HepG2 (cell line): ENCODE data around the gene NSMCE1. TPM values are rescaled to one million over a fixed set of nuclear protein-coding genes. Genes with fewer than 3 reads are reported as not detected.

Experiments used
- ASH2L ChIP-seq: fragments of 300-600, 200-600 bp; sonication (generic); IDR thresholded peaks from 2 replicates; pipeline ENCODE4 v1.7.0; 2017; ENCODE audit warnings: low read depth, mild to moderate bottlenecking, moderate library complexity, mixed read lengths, low read length; ENCODE audit not compliant: insufficient read length
- ETV6 ChIP-seq: sonication (generic); formaldehyde crosslinking; conservative IDR thresholded peaks from 2 replicates; pipeline ENCODE4 v1.4.0; 2020; ENCODE audit warnings: missing genetic modification reagents
- MIXL1 ChIP-seq: IDR thresholded peaks from 2 replicates; pipeline ENCODE4 v1.6.1; 2016
- NBN ChIP-seq: fragments of 450-650 bp; conservative IDR thresholded peaks from 2 replicates; pipeline ENCODE4 v1.6.1; 2017
- RBM39 ChIP-seq: fragments of 200-400 bp; formaldehyde crosslinking; IDR thresholded peaks from one replicate; pipeline ENCODE4 v1.6.1; 2018; ENCODE audit warnings: antibody characterized with exemption, mild to moderate bottlenecking, low read depth, low read length; ENCODE audit not compliant: poor library complexity, severe bottlenecking
- RFX5 ChIP-seq: IDR thresholded peaks from 2 replicates; pipeline ENCODE4 v1.6.1; 2011; ENCODE audit warnings: low read depth, low read length, improper control_type of control experiment
- SCMH1 ChIP-seq: sonication (generic); formaldehyde crosslinking; IDR thresholded peaks from 2 replicates; pipeline ENCODE4 v1.9.0; 2021; ENCODE audit warnings: missing genetic modification reagents, mild to moderate bottlenecking, borderline replicate concordance
- SP1 ChIP-seq, 2 experiments: fragments of 450-650 bp in 1 of 2; sonication (generic) in 1 of 2; formaldehyde crosslinking in 1 of 2; IDR thresholded peaks; 2 replicates each; pipeline versions ENCODE4 v1.4.0 to v1.6.1; 2016 to 2020; ENCODE audit warnings: missing genetic modification reagents in 1 of 2
- SP5 ChIP-seq: IDR thresholded peaks from 2 replicates; pipeline ENCODE4 v1.6.1; 2016; ENCODE audit warnings: low read depth, borderline replicate concordance
- SSRP1 ChIP-seq: IDR thresholded peaks from 2 replicates; pipeline ENCODE4 v1.6.1; 2016; ENCODE audit warnings: control low read depth
- STAG1 ChIP-seq: sonication (generic); formaldehyde crosslinking; IDR thresholded peaks from 2 replicates; pipeline ENCODE4 v1.4.0; 2020; ENCODE audit warnings: missing genetic modification reagents
- TBX2 ChIP-seq: sonication (generic); formaldehyde crosslinking; IDR thresholded peaks from 2 replicates; pipeline ENCODE4 v1.5.0; 2020; ENCODE audit warnings: missing genetic modification reagents, mild to moderate bottlenecking, borderline replicate concordance
- TCF7L2 ChIP-seq: IDR thresholded peaks from 2 replicates; pipeline ENCODE4 v1.6.1; 2011; ENCODE audit warnings: mild to moderate bottlenecking, low read depth, low read length, moderate library complexity
- ZC3H13 ChIP-seq: sonication (generic); formaldehyde crosslinking; IDR thresholded peaks from 2 replicates; pipeline ENCODE4 v1.8.1; 2023; ENCODE audit warnings: mild to moderate bottlenecking, missing genetic modification reagents, moderate library complexity
- ZFP36L2 ChIP-seq: sonication (generic); formaldehyde crosslinking; IDR thresholded peaks from 2 replicates; pipeline ENCODE4 v1.4.0; 2020; ENCODE audit warnings: missing genetic modification reagents
- ZMYM3 ChIP-seq: sonication (generic); formaldehyde crosslinking; IDR thresholded peaks from 2 replicates; pipeline ENCODE4 v1.5.1; 2020; ENCODE audit warnings: mild to moderate bottlenecking, missing genetic modification reagents
- ZNF292 ChIP-seq: sonication (generic); formaldehyde crosslinking; IDR thresholded peaks from 2 replicates; pipeline ENCODE4 v1.8.1; 2022; ENCODE audit warnings: mild to moderate bottlenecking, low read depth, missing genetic modification reagents, borderline replicate concordance
- ZNF296 ChIP-seq: sonication (generic); formaldehyde crosslinking; conservative IDR thresholded peaks from 2 replicates; pipeline ENCODE4 v1.5.0; 2020; ENCODE audit warnings: mild to moderate bottlenecking, missing genetic modification reagents
- ZNF382 ChIP-seq: sonication (generic); formaldehyde crosslinking; IDR thresholded peaks from 2 replicates; pipeline ENCODE4 v1.5.0; 2020; ENCODE audit warnings: missing genetic modification reagents, mild to moderate bottlenecking, borderline replicate concordance
- ZNF749 ChIP-seq: sonication (generic); formaldehyde crosslinking; IDR thresholded peaks from 2 replicates; pipeline ENCODE4 v1.8.0; 2022; ENCODE audit warnings: mild to moderate bottlenecking, missing genetic modification reagents, moderate library complexity, borderline replicate concordance
- ZNF75D ChIP-seq: sonication (generic); formaldehyde crosslinking; IDR thresholded peaks from 2 replicates; pipeline ENCODE4 v1.8.1; 2023; ENCODE audit warnings: missing genetic modification reagents, mild to moderate bottlenecking, borderline replicate concordance
- polyA plus RNA-seq, 8 experiments: library from polyadenylated mRNA; depleted of rRNA in 3 of 8; stranded (reverse) in 7 of 8; unstranded in 1 of 8; fragments of >200 nt; fragmentation: Illumina TruSeq in 4 of 8; extraction: Trizol in 4 of 8; gene quantifications; 2 replicates each; pipeline versions ENCODE4 v1.2.1 to v1.2.3, GENCODE V29; 2011 to 2016; ENCODE audit warnings: low read depth in 4 of 8, missing spikeins in 1 of 8, mixed read lengths in 1 of 8; ENCODE audit not compliant: insufficient read depth in 1 of 8
- total RNA-seq, 5 experiments: library from RNA; depleted of rRNA; stranded (reverse); fragments of >200 nt; fragmentation: Illumina TruSeq; extraction: Trizol; gene quantifications; 2 replicates each; pipeline ENCODE4 v1.2.3, GENCODE V29; 2016; ENCODE audit warnings: low read depth in 1 of 5
- TF ChIP-seq, protein P1 (sequence below): sonication (generic); formaldehyde crosslinking; IDR thresholded peaks from 2 replicates; pipeline ENCODE4 v1.4.0; 2020; ENCODE audit warnings: missing genetic modification reagents
- TF ChIP-seq, protein P2 (sequence below): fragments of 450-650 bp; IDR thresholded peaks from 2 replicates; pipeline ENCODE4 v1.6.1; 2017
- TF ChIP-seq, protein P3 (sequence below): sonication (generic); formaldehyde crosslinking; conservative IDR thresholded peaks from 2 replicates; pipeline ENCODE4 v1.5.0; 2020; ENCODE audit warnings: missing genetic modification reagents

NSMCE1 gene
- total and polyA plus RNA-seq, 2 of the 13 experiments (the other 11 are each of a cell fraction or from before 2014, with no cell fraction given): 42.7 to 52.9 TPM

DNA sequence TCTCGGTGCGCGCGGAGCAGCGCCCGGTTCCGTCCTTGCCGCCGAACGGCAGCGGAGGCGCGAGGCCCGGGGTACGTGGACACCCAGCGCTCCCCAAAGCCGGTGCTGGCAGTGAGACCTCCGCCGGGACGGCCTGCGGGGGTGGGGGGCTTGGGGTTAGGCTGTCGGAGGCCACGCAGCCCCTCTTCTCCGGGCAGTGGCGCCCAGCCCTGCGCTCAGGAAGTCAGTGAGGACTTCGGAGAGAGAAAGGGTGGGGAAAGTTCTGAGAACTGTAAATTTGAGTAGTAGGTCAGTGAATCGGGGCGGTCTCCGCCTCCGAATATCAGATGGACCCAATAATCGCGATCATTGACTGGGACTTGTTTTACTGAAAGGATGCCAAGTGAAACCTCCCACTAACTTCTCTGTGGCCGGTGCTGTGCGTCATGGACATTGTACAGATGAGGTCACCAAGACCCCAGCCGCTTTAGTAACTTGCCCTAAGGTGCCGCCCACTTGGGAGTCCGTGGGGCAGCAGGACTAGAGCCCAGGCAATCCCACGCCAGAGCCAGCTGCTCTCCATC is 45.7 kb upstream of the NSMCE1 start (continued):
- TF ChIP-seq, protein P1, sequence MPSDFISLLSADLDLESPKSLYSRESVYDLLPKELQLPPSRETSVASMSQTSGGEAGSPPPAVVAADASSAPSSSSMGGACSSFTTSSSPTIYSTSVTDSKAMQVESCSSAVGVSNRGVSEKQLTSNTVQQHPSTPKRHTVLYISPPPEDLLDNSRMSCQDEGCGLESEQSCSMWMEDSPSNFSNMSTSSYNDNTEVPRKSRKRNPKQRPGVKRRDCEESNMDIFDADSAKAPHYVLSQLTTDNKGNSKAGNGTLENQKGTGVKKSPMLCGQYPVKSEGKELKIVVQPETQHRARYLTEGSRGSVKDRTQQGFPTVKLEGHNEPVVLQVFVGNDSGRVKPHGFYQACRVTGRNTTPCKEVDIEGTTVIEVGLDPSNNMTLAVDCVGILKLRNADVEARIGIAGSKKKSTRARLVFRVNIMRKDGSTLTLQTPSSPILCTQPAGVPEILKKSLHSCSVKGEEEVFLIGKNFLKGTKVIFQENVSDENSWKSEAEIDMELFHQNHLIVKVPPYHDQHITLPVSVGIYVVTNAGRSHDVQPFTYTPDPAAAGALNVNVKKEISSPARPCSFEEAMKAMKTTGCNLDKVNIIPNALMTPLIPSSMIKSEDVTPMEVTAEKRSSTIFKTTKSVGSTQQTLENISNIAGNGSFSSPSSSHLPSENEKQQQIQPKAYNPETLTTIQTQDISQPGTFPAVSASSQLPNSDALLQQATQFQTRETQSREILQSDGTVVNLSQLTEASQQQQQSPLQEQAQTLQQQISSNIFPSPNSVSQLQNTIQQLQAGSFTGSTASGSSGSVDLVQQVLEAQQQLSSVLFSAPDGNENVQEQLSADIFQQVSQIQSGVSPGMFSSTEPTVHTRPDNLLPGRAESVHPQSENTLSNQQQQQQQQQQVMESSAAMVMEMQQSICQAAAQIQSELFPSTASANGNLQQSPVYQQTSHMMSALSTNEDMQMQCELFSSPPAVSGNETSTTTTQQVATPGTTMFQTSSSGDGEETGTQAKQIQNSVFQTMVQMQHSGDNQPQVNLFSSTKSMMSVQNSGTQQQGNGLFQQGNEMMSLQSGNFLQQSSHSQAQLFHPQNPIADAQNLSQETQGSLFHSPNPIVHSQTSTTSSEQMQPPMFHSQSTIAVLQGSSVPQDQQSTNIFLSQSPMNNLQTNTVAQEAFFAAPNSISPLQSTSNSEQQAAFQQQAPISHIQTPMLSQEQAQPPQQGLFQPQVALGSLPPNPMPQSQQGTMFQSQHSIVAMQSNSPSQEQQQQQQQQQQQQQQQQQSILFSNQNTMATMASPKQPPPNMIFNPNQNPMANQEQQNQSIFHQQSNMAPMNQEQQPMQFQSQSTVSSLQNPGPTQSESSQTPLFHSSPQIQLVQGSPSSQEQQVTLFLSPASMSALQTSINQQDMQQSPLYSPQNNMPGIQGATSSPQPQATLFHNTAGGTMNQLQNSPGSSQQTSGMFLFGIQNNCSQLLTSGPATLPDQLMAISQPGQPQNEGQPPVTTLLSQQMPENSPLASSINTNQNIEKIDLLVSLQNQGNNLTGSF: no peak
- TF ChIP-seq ZNF292 (CRISPR knock-in tag): no peak
- no peak for TF ChIP-seq RBM39
- TF ChIP-seq ZNF75D (CRISPR knock-in tag): no peak
- no peak for TF ChIP-seq ZNF749 (CRISPR knock-in tag)
- TF ChIP-seq TCF7L2: no peak
- peak; percentile 59; the same call in 1 of the 2 replicates for TF ChIP-seq ETV6 (CRISPR knock-in tag)
- TF ChIP-seq STAG1 (CRISPR knock-in tag): no peak
- TF ChIP-seq RFX5: no peak
- no peak for TF ChIP-seq MIXL1 (CRISPR knock-in tag)
- no peak for TF ChIP-seq NBN
- no peak; the same call in 1 of the 2 replicates for TF ChIP-seq ZNF296
- TF ChIP-seq ASH2L: peak; percentile 77
- no peak for TF ChIP-seq ZNF382 (CRISPR knock-in tag)
- no peak for TF ChIP-seq ZMYM3 (CRISPR knock-in tag)
- TF ChIP-seq ZC3H13 (CRISPR knock-in tag): no peak
- TF ChIP-seq ZFP36L2: no peak
- TF ChIP-seq TBX2 (CRISPR knock-in tag): 0 out of 2 replicates have a peak, but pooled peaks have one; percentile 33
- TF ChIP-seq SP1 (IDR thresholded peaks at IDR 0.05): no peak
- TF ChIP-seq SP1 (CRISPR knock-in tag; IDR thresholded peaks at IDR 0.05): no peak
- TF ChIP-seq SP5 (CRISPR knock-in tag): no peak
- TF ChIP-seq, protein P2, sequence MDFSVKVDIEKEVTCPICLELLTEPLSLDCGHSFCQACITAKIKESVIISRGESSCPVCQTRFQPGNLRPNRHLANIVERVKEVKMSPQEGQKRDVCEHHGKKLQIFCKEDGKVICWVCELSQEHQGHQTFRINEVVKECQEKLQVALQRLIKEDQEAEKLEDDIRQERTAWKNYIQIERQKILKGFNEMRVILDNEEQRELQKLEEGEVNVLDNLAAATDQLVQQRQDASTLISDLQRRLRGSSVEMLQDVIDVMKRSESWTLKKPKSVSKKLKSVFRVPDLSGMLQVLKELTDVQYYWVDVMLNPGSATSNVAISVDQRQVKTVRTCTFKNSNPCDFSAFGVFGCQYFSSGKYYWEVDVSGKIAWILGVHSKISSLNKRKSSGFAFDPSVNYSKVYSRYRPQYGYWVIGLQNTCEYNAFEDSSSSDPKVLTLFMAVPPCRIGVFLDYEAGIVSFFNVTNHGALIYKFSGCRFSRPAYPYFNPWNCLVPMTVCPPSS: no peak
- TF ChIP-seq, protein P3, sequence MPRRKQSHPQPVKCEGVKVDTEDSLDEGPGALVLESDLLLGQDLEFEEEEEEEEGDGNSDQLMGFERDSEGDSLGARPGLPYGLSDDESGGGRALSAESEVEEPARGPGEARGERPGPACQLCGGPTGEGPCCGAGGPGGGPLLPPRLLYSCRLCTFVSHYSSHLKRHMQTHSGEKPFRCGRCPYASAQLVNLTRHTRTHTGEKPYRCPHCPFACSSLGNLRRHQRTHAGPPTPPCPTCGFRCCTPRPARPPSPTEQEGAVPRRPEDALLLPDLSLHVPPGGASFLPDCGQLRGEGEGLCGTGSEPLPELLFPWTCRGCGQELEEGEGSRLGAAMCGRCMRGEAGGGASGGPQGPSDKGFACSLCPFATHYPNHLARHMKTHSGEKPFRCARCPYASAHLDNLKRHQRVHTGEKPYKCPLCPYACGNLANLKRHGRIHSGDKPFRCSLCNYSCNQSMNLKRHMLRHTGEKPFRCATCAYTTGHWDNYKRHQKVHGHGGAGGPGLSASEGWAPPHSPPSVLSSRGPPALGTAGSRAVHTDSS: no peak
- no peak for TF ChIP-seq SCMH1 (CRISPR knock-in tag)
- TF ChIP-seq SSRP1 (CRISPR knock-in tag): no peak
